Measurements from ENCODE around the gene INPP4B.

The INPP4B gene

GRCh38 chr4:142064181-142064580, 781.9 kb downstream of the INPP4B start:
- H3K4me1 ChIP-seq (ENCODE audit: insufficient read depth, low read length, severe bottlenecking), result no peaks in the 10 kb centered on the region
- H3F3A ChIP-seq (ENCODE audit: insufficient read depth, low read length), result no peaks in the 10 kb centered on the region
- no peaks in the 10 kb centered on the region for H3K27me3 ChIP-seq (ENCODE audit: insufficient read depth, low read length)
- H3K9me2 ChIP-seq (ENCODE audit: low read depth, low read length), result no peaks in the 10 kb centered on the region
- no peak overlapping the region for H3K4me2 ChIP-seq (ENCODE audit: low read length)
- TF ChIP-seq CTCF (IDR thresholded peaks at IDR 0.05; ENCODE audit: low read length), result no peak
- no peak for TF ChIP-seq EZH2 (IDR thresholded peaks at IDR 0.05; ENCODE audit: borderline replicate concordance, low read length)
- H3K9ac ChIP-seq (ENCODE audit: low read length), result no peak overlapping the region
- H3K9me3 ChIP-seq (ENCODE audit: low read length), result no peaks in the 10 kb centered on the region
- no peak overlapping the region for H2AFZ ChIP-seq (ENCODE audit: low read length)
- no peak overlapping the region for H3K4me3 ChIP-seq (ENCODE audit: low read depth, low read length, poor library complexity, severe bottlenecking)
- H3K36me3 ChIP-seq (ENCODE audit: insufficient read depth, low read length), result no peaks in the 10 kb centered on the region
- H3K27ac ChIP-seq (ENCODE audit: low read depth, low read length, poor library complexity, severe bottlenecking), result no peak overlapping the region
- H3K79me2 ChIP-seq (ENCODE audit: insufficient read depth, low read length), result no peaks in the 10 kb centered on the region
- no peaks in the 10 kb centered on the region for H4K20me1 ChIP-seq (ENCODE audit: insufficient read depth, low read length)

GRCh38 chr4:142045996-142046395, 800.1 kb downstream of the INPP4B start:
- Histone ChIP-seq H3K4me1 (ENCODE audit: insufficient read depth, low read length, severe bottlenecking) (no peaks in the 10 kb centered on the region), H4K20me1 (ENCODE audit: insufficient read depth, low read length) (no peaks in the 10 kb centered on the region), H3K4me3 (ENCODE audit: low read depth, low read length, poor library complexity, severe bottlenecking) (no peak overlapping the region), H2AFZ (ENCODE audit: low read length) (no peak overlapping the region), H3K9ac (ENCODE audit: low read length) (no peak overlapping the region), H3K36me3 (ENCODE audit: insufficient read depth, low read length) (no peaks in the 10 kb centered on the region), H3K79me2 (ENCODE audit: insufficient read depth, low read length) (no peaks in the 10 kb centered on the region), H3K9me3 (ENCODE audit: low read length) (no peaks in the 10 kb centered on the region), H3K9me2 (ENCODE audit: low read depth, low read length) (no peaks in the 10 kb centered on the region), H3K27me3 (ENCODE audit: insufficient read depth, low read length) (no peaks in the 10 kb centered on the region), H3F3A (ENCODE audit: insufficient read depth, low read length) (no peaks in the 10 kb centered on the region), H3K4me2 (ENCODE audit: low read length) (no peak overlapping the region), H3K27ac (ENCODE audit: low read depth, low read length, poor library complexity, severe bottlenecking) (no peak overlapping the region)
- TF ChIP-seq EZH2 (IDR thresholded peaks at IDR 0.05; ENCODE audit: borderline replicate concordance, low read length) (no peak), CTCF (IDR thresholded peaks at IDR 0.05; ENCODE audit: low read length) (no peak)

GRCh38 chr4:142044271-142044670, 801.8 kb downstream of the INPP4B start:
- no peaks in the 10 kb centered on the region for H3K9me3 ChIP-seq (ENCODE audit: low read length)
- H3K27me3 ChIP-seq (ENCODE audit: insufficient read depth, low read length), result no peaks in the 10 kb centered on the region
- TF ChIP-seq CTCF (IDR thresholded peaks at IDR 0.05; ENCODE audit: low read length) (no peak), EZH2 (IDR thresholded peaks at IDR 0.05; ENCODE audit: borderline replicate concordance, low read length) (no peak)
- no peak overlapping the region for H3K27ac ChIP-seq (ENCODE audit: low read depth, low read length, poor library complexity, severe bottlenecking)
- no peaks in the 10 kb centered on the region for H3K9me2 ChIP-seq (ENCODE audit: low read depth, low read length)
- H4K20me1 ChIP-seq (ENCODE audit: insufficient read depth, low read length), result no peaks in the 10 kb centered on the region
- H3K4me1 ChIP-seq (ENCODE audit: insufficient read depth, low read length, severe bottlenecking), result no peaks in the 10 kb centered on the region
- no peak overlapping the region for H3K9ac ChIP-seq (ENCODE audit: low read length)
- no peaks in the 10 kb centered on the region for H3F3A ChIP-seq (ENCODE audit: insufficient read depth, low read length)
- H3K4me2 ChIP-seq (ENCODE audit: low read length), result no peak overlapping the region
- no peaks in the 10 kb centered on the region for H3K79me2 ChIP-seq (ENCODE audit: insufficient read depth, low read length)
- H3K4me3 ChIP-seq (ENCODE audit: low read depth, low read length, poor library complexity, severe bottlenecking), result no peak overlapping the region
- no peak overlapping the region for H2AFZ ChIP-seq (ENCODE audit: low read length)
- no peaks in the 10 kb centered on the region for H3K36me3 ChIP-seq (ENCODE audit: insufficient read depth, low read length)
